Measurements from ENCODE around the gene PDE4C. TPM values are rescaled to one million over a fixed set of nuclear protein-coding genes. Genes with fewer than 3 reads are reported as not detected.

Gene PDE4C
- total RNA-seq, 1 experiment from 2014 or later, result 1.8 TPM

DNA sequence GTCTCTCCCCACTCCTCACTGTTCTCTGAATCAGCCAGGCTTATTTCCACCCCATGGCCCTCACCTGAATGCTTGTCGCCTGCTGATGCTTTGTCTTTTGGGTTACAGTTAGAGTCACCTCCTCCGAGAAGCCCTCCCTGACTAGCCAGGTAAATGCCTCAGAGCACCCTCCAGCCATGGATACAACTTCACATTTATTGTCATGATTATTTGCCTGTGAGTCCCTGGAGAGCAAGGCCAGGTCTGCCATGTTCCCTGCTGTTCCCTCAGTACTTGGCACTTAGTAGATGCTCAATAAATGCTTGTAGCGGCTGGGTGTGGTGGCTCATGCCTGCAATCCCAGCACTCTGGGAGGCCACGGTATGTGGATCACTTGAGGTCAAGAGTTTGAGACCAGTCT lies 3.7 kb upstream of the PDE4C start:
- no peaks in the 10 kb centered on the region for H3K9me3 ChIP-seq (ENCODE audit: low read length)
- H3K4me3 ChIP-seq (ENCODE audit: low read length), result no peak overlapping the region
- no peak overlapping the region for H3K27ac ChIP-seq (ENCODE audit: low read length)
- CTCF ChIA-PET, result no interaction called here
- no peaks in the 10 kb centered on the region for H3K79me2 ChIP-seq (ENCODE audit: low read length)
- no peak overlapping the region for H2AFZ ChIP-seq (ENCODE audit: low read length)
- no peaks in the 10 kb centered on the region for H3K9me2 ChIP-seq (replicated peaks; ENCODE audit: low read length)
- H3F3A ChIP-seq (ENCODE audit: low read length, unreplicated experiment), result no peaks in the 10 kb centered on the region
- TF ChIP-seq EZH2 (IDR thresholded peaks at IDR 0.05; ENCODE audit: low read length, unreplicated experiment) (no peak), EZH2phosphoT487 (IDR thresholded peaks at IDR 0.05; ENCODE audit: borderline replicate concordance, low read length) (no peak)
- TF ChIP-seq, protein P1, sequence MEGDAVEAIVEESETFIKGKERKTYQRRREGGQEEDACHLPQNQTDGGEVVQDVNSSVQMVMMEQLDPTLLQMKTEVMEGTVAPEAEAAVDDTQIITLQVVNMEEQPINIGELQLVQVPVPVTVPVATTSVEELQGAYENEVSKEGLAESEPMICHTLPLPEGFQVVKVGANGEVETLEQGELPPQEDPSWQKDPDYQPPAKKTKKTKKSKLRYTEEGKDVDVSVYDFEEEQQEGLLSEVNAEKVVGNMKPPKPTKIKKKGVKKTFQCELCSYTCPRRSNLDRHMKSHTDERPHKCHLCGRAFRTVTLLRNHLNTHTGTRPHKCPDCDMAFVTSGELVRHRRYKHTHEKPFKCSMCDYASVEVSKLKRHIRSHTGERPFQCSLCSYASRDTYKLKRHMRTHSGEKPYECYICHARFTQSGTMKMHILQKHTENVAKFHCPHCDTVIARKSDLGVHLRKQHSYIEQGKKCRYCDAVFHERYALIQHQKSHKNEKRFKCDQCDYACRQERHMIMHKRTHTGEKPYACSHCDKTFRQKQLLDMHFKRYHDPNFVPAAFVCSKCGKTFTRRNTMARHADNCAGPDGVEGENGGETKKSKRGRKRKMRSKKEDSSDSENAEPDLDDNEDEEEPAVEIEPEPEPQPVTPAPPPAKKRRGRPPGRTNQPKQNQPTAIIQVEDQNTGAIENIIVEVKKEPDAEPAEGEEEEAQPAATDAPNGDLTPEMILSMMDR (conservative IDR thresholded peaks at IDR 0.05; ENCODE audit: low read depth, low read length), result no peak
- BruUV-seq (replicated peaks), result no TSS peak
- peaks cover 4% of the 10 kb centered on the region; the same call in 1 of the 2 replicates for H3K4me1 ChIP-seq (ENCODE audit: insufficient read depth, low read length)
- H4K20me1 ChIP-seq (ENCODE audit: low read length), result no peaks in the 10 kb centered on the region
- no peaks in the 10 kb centered on the region for H3K36me3 ChIP-seq (ENCODE audit: low read depth, low read length)
- peaks cover 9% of the 10 kb centered on the region for H3K27me3 ChIP-seq (ENCODE audit: low read length)
- no peak overlapping the region for H3K4me2 ChIP-seq (ENCODE audit: low read length)
- POLR2A ChIA-PET (ENCODE audit: unreplicated experiment), result no interaction called here
- no peak for ATAC-seq
- H3K9ac ChIP-seq (ENCODE audit: low read length), result no peak overlapping the region
- DNase-seq, result no peak
- intact Hi-C loops (cut with micrococcal nuclease), result no loop called here

DNA sequence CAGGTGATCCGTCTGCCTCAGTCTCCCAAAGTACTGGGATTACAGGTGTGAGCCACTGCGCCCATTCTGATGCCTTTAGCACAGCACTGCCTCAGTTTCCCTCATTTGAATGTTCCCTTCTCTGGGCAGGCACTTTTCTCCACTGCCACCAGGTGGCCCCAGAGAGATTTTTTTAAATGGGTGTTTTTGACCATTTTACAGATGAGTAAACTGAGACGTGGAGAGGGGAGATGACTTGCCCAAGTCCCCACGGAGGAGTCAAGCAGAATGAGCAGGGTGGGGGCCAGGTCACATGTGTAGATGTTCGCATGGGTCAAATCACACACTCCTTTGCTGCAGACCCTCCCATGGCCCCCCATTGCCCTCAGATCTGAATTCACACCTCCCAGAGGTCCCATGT lies 3.2 kb upstream of the PDE4C start:
- BruUV-seq (replicated peaks), result no TSS peak
- H2AFZ ChIP-seq (ENCODE audit: low read length), result no peak overlapping the region
- H3K27ac ChIP-seq (ENCODE audit: low read length), result no peak overlapping the region
- H3K36me3 ChIP-seq (ENCODE audit: low read depth, low read length), result no peaks in the 10 kb centered on the region
- H3K27me3 ChIP-seq (ENCODE audit: low read length), result peaks cover 9% of the 10 kb centered on the region
- DNase-seq, result no peak
- H3K9me2 ChIP-seq (replicated peaks; ENCODE audit: low read length), result no peaks in the 10 kb centered on the region
- H3F3A ChIP-seq (ENCODE audit: low read length, unreplicated experiment), result no peaks in the 10 kb centered on the region
- H3K9me3 ChIP-seq (ENCODE audit: low read length), result no peaks in the 10 kb centered on the region
- ATAC-seq, result no peak
- ChIA-PET POLR2A (ENCODE audit: unreplicated experiment) (no interaction called here), CTCF (no interaction called here)
- intact Hi-C loops (cut with micrococcal nuclease), result no loop called here
- no peak overlapping the region for H3K4me3 ChIP-seq (ENCODE audit: low read length)
- no peak overlapping the region for H3K4me2 ChIP-seq (ENCODE audit: low read length)
- H3K4me1 ChIP-seq (ENCODE audit: insufficient read depth, low read length), result peaks cover 8% of the 10 kb centered on the region; the same call in 1 of the 2 replicates
- H4K20me1 ChIP-seq (ENCODE audit: low read length), result no peaks in the 10 kb centered on the region
- no peaks in the 10 kb centered on the region for H3K79me2 ChIP-seq (ENCODE audit: low read length)
- TF ChIP-seq EZH2phosphoT487 (IDR thresholded peaks at IDR 0.05; ENCODE audit: borderline replicate concordance, low read length), result no peak
- TF ChIP-seq, protein P1 (conservative IDR thresholded peaks at IDR 0.05; ENCODE audit: low read depth, low read length), result peak; percentile 54
- H3K9ac ChIP-seq (ENCODE audit: low read length), result no peak overlapping the region

DNA sequence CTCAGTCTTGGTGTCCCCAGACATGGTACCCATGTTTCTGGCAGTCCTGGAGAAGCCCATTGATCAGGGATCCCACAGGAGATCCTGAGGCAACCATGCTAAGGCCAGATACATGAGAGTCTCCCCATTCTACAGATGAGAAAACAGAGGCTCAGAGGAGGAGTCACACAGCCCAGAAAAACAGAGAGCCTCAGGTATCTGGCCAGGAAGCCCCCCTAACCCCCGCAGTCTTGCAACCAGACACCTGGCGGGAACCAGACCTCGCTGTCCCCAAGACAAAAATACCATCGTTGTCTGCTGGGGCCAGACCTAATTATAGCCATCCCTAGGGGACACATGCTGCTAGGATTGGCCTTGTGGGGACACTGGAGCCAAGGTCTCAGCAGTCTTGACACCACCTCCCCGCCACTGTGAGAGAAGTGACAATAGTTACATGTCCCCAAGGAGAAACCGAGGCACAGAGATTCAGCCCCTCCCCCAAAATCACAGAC lies 1.6 kb upstream of the PDE4C start:
- Histone ChIP-seq H3F3A (ENCODE audit: low read length, unreplicated experiment) (no peaks in the 10 kb centered on the region), H3K79me2 (ENCODE audit: low read length) (no peaks in the 10 kb centered on the region), H3K4me2 (ENCODE audit: low read length) (no peak overlapping the region), H3K9ac (ENCODE audit: low read length) (no peak overlapping the region), H3K9me2 (replicated peaks; ENCODE audit: low read length) (no peaks in the 10 kb centered on the region), H3K36me3 (ENCODE audit: low read depth, low read length) (no peaks in the 10 kb centered on the region), H3K4me1 (ENCODE audit: insufficient read depth, low read length) (peaks cover 8% of the 10 kb centered on the region; the same call in 1 of the 2 replicates), H3K9me3 (ENCODE audit: low read length) (no peaks in the 10 kb centered on the region), H4K20me1 (ENCODE audit: low read length) (no peaks in the 10 kb centered on the region), H2AFZ (ENCODE audit: low read length) (no peak overlapping the region), H3K27ac (ENCODE audit: low read length) (no peak overlapping the region), H3K4me3 (ENCODE audit: low read length) (no peak overlapping the region), H3K27me3 (ENCODE audit: low read length) (peaks cover 9% of the 10 kb centered on the region)
- BruUV-seq (replicated peaks), result no TSS peak
- CTCF ChIA-PET, result no interaction called here
- DNase-seq (no peak), ATAC-seq (no peak)
- POLR2A ChIA-PET (ENCODE audit: unreplicated experiment), result no interaction called here
- TF ChIP-seq, protein P1 (conservative IDR thresholded peaks at IDR 0.05; ENCODE audit: low read depth, low read length), result no peak
- no peak for TF ChIP-seq EZH2 (IDR thresholded peaks at IDR 0.05; ENCODE audit: low read length, unreplicated experiment)
- TF ChIP-seq EZH2phosphoT487 (IDR thresholded peaks at IDR 0.05; ENCODE audit: borderline replicate concordance, low read length), result no peak
- intact Hi-C loops (cut with micrococcal nuclease), result no loop called here

All from PC-3 (cell line).